GM06990 (cell line): ENCODE measurements around the gene ACYP2.

Experiments
- DNase-seq: peaks from one replicate; pipeline ENCODE4 v3.0.0-alpha.2; 2011; ENCODE audit not compliant: insufficient read length; ENCODE audit errors: extremely low read depth
- H3K27me3 ChIP-seq: replicated peaks from 2 replicates; pipeline ENCODE4 v1.6.0; 2011; ENCODE audit warnings: low read length; ENCODE audit not compliant: control insufficient read depth, insufficient read depth
- H3K36me3 ChIP-seq: 2 replicates; pipeline ENCODE4 v1.5.1; 2011; ENCODE audit warnings: low read length; ENCODE audit not compliant: control insufficient read depth, insufficient read depth
- H3K4me3 ChIP-seq: replicated peaks from 2 replicates; pipeline ENCODE4 v1.5.1; 2011; ENCODE audit warnings: low read depth, mild to moderate bottlenecking, control low read depth, low read length
- TF ChIP-seq, protein P1 (sequence below): IDR thresholded peaks from 2 replicates; pipeline ENCODE4 v1.5.1; 2011; ENCODE audit warnings: low read length, control low read depth, mild to moderate bottlenecking, inconsistent platforms; ENCODE audit not compliant: insufficient read depth, poor library complexity, severe bottlenecking

Gene ACYP2

DNA sequence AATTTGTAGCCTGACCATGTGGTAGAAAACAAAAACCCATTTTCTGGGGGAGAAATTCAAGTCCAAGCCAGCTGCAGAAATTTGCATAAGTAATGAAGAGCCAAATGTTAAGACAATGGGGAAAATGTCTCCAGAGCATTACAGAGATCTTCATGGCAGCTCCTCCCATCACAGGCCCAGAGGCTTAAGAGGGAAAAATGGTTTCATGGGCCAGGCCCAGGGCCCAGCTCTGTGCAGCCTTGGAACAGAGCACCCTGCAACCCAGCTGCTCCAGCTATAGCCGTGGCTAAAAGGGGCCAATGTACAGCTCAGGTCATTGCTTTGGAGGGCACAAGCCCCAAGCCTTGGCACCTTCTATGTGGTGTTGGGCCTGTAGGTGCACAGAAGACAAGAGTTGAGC, 209.7 kb downstream of the ACYP2 start:
- Histone ChIP-seq H3K36me3 (no peaks in the 10 kb centered on the region), H3K27me3 (no peaks in the 10 kb centered on the region), H3K4me3 (no peak overlapping the region)
- TF ChIP-seq, protein P1, sequence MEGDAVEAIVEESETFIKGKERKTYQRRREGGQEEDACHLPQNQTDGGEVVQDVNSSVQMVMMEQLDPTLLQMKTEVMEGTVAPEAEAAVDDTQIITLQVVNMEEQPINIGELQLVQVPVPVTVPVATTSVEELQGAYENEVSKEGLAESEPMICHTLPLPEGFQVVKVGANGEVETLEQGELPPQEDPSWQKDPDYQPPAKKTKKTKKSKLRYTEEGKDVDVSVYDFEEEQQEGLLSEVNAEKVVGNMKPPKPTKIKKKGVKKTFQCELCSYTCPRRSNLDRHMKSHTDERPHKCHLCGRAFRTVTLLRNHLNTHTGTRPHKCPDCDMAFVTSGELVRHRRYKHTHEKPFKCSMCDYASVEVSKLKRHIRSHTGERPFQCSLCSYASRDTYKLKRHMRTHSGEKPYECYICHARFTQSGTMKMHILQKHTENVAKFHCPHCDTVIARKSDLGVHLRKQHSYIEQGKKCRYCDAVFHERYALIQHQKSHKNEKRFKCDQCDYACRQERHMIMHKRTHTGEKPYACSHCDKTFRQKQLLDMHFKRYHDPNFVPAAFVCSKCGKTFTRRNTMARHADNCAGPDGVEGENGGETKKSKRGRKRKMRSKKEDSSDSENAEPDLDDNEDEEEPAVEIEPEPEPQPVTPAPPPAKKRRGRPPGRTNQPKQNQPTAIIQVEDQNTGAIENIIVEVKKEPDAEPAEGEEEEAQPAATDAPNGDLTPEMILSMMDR: no peak
- DNase-seq: no peak

GRCh38 chr2:54329482-54330161, 214.2 kb downstream of the ACYP2 start:
- TF ChIP-seq, protein P1: no peak
- Histone ChIP-seq H3K36me3 (no peaks in the 10 kb centered on the region), H3K27me3 (0 out of 2 replicates have a peak, but pooled peaks cover 2% of the 10 kb centered on the region), H3K4me3 (no peak overlapping the region)
- DNase-seq: no peak

DNA sequence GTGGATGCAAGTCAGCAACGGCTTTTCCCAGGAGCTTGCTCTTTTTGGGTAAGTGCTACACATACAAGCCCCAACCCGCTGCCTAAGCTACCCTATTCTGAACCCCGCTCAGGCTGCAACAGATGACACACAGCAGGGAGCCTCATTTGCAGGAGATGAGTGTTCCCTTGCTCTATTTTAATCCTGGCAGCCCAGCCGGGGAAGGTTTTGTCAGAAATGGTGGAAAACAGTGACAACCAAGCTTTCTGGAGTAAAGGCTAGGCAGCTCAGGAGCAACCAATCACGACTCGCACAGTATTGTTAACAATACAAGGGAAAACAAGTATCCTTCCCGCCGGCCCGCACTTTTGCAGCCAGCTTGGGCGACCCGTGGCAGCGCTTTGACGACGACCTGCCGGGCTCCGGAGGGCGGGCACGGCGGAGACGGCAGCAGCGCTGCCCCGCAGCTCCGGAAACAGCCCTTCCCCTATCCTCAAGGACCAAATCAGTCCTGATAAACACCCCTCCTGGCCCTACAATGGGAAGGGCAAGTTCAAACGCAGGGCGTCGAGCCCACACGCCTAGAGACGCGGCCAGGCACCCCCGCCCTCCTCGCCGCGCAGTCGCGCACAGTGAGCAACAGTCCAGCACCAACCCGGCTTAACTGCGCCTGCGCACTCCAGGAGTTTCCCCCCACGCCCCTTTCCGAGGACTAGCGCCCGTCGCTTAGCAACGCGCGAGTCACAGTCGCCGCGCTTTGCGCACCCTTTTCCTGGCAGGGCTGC, 214.9 kb downstream of the ACYP2 start:
- TF ChIP-seq, protein P1: no peak
- 0 out of 2 replicates have a peak, but pooled peaks cover 2% of the 10 kb centered on the region for H3K27me3 ChIP-seq
- DNase-seq: peak; percentile 85
- peak overlapping the region; percentile 55 for H3K4me3 ChIP-seq
- no peaks in the 10 kb centered on the region for H3K36me3 ChIP-seq

GRCh38 chr2:54330926-54331835, 215.8 kb downstream of the ACYP2 start:
- TF ChIP-seq, protein P1: no peak
- peak overlapping the region; percentile 55; the same call in 1 of the 2 replicates for H3K4me3 ChIP-seq
- H3K36me3 ChIP-seq: no peaks in the 10 kb centered on the region
- 0 out of 2 replicates have a peak, but pooled peaks cover 2% of the 10 kb centered on the region for H3K27me3 ChIP-seq
- peak; percentile 7 for DNase-seq

DNA sequence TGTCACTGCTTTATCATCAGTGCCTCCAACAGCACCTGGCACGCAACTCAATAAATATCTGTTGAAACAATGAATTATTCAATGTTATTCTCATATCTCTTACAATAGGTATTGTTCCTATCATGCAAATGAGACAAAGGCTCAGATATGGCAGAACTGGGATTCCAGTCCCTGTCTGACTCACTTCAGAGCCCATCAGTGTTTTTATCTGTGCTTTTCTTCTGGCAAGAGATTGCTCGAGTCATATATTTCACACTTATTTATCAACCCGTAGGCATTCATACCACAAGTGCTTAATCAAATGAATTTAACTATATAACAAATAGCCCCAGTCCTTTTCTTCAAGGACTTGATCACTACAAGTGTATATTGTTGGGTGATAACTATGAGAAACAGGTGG, 217.0 kb downstream of the ACYP2 start:
- no peak for DNase-seq
- H3K27me3 ChIP-seq: 0 out of 2 replicates have a peak, but pooled peaks cover 2% of the 10 kb centered on the region
- TF ChIP-seq, protein P1: no peak
- H3K4me3 ChIP-seq: no peak overlapping the region
- no peaks in the 10 kb centered on the region for H3K36me3 ChIP-seq
